GM18907 (cell line): ENCODE results near the gene TOX2.

Source experiments
- ATAC-seq: cut with Tn5 transposase; IDR thresholded peaks from one replicate; pipeline ENCODE4 v1.9.1; 2021; ENCODE audit warnings: mild to moderate bottlenecking, moderate library complexity; ENCODE audit not compliant: unreplicated experiment

TOX2 gene

DNA sequence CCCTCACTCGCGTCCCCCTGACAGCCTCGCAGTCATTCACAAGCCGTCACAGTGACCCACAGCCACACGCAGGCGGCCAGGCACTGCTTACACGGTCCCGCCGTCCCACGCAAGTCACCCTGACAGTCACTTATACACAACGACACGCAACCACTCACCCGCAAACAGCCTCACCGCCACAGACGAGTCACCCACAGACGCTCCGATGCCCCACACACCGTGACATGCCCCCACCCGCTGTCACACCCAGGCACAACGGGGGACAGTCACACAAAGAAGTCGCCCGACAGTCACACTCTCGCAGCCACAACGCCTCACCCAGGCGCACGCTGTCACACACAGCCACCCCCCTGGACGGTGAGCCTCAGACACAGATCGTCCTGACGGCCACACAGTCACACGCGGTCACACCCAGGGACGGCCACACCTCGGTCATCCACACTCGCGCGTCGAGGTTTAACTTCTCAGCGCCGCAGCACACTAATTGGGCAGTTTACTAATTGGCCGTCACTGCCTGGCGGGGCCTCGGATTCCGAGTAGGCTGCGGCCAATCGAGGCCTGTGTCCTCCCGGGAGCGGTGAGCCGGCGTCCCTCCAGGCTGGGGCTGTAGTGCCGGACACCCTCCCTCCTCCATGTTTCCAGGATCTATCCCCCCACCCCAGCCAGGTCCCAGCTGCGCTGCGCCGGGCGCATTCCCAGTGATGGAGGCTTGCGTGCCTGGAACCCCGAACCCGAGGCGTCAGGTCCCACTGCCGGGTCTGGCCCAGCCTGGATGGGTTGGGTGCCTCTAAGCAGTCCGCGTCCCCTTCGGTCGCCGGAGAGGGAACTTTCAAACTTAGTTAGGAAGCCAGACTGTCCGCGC lies 790 bp downstream of the TOX2 start:
- peak; percentile 9 for ATAC-seq

DNA sequence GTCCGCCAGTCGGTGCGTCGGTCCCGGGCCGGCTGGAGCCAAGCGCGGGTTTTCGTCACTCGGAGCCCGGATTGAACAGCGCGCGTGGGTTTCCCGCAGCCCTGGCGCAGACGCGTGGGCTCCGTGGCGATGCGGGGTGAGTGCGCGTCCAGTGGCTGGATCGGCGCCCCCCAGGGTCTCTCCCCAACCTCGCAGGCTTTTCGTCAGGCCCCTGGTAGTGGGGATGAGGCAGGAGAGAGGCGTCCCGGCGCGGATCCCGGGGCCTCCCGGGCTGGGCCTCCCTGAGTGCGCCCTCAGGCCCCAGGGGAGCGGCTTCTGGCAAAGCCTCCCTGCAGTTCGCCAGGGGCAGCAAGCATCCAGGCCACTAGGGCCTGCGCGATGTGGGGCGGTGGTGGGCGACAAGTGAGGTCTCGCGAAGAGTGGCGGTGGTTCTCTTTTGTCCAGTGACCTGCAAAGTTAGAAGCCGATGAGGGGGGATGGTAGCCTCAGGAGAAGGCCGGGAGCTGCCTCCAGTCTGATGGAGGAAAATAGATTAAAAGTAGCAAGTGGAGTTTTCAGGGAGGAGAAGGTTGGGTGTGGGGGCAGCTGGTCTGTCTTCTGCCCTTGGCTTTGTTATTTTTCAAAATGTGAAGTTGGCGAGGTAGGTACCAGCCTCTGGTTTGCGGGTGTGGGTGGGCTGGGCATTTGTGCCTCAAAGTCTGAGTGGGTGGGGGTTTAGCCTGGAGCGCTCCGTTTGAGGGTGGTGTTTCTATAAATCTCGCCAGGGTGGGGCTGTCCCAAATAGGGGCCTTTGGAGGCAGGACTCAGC lies 1.6 kb downstream of the TOX2 start:
- no peak for ATAC-seq

DNA sequence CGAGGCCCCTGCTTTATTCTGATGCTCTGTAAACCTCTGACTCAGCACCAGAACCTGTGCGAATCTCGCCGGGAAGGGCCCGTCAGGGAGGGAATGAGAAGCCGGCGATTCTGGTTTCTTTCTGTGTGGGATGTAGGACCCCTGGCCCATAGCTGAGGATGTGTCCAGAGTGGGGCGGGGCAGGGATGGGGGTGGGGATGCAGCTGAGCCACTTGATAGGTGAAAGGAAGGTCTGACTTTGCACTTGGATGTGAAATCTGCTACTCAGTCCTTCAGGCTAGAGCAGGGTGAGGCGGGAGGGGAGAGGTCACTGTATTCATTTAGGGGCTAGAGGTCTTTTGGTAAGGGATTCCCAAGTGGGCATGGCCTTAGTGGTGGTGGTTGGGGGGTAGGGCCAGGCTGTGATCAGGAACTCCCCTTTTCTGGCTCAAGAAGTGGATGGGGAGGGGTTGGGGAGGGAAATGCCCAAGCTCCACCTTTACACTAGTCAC lies 2.3 kb downstream of the TOX2 start:
- no peak for ATAC-seq

DNA sequence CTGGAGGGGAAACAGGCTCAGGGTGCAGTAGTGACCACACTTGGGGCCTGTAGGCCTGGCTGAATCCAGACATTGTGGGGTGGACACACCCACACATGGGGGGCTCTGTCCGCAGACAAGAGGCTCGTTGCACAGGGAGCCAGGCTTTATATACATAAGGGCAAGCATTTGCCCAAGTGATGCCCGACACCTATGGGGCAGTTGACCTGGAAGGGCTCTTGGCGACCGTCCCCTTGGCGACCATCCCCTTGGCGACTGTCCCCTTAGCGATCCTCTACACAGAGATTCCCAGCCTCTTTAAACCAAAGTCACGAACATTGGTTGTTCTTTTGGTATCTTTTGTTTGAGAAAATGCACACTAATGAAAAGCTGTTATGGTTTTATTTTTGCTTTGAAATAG lies 2.7 kb downstream of the TOX2 start:
- ATAC-seq = no peak

DNA sequence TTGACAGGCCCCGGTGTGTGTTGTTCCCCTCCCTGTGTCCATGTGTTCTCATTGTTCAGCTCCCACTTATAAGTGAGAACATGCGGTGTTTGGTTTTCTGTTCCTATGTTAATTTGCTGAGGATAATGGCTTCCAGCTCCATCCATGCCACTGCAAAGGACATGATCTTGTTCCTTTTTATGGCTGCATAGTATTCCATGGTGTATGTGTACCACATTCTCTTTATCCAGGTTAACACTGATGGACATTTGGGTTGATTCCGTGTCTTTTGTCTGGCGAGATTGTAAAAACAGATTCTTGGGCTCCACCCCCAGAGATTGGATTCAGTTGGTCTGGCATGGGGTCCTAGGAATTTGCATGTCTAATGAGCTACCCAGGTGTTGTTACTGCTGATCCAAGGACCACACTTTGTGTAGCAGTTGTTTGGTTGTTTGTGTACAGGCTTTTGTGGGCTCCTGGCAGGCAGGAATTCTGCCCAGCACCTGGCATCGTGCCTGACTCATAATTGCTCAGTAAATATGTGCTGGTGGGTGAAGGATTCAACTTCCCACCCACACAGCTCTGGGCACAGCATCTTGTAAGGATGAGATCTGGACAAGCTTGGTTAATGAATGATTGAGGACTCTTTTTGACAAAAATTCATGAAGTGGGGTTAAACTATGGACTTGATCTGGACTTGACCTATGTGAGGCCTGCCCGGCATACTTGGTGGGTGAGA lies 5.2 kb downstream of the TOX2 start:
- ATAC-seq = no peak

DNA sequence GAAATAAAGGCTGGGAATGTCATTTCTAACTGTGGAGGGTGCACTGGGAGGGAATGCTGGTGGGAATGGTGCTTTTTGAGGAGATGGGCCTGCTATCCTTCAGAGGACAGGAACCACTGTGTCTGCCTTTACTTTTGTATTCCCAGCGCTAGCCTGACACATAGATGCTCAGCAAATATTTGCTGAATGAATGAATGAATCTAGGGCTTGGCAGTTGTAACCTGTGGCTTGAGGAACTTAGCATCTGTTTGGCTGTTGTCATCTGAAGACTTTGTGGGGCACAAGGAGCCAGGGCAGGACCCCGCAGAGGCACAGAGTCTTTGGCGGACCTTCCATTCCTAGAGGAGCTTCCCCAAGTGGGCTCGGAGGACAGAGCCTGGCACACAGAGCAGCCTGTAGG lies 6.1 kb downstream of the TOX2 start:
- ATAC-seq = no peak

DNA sequence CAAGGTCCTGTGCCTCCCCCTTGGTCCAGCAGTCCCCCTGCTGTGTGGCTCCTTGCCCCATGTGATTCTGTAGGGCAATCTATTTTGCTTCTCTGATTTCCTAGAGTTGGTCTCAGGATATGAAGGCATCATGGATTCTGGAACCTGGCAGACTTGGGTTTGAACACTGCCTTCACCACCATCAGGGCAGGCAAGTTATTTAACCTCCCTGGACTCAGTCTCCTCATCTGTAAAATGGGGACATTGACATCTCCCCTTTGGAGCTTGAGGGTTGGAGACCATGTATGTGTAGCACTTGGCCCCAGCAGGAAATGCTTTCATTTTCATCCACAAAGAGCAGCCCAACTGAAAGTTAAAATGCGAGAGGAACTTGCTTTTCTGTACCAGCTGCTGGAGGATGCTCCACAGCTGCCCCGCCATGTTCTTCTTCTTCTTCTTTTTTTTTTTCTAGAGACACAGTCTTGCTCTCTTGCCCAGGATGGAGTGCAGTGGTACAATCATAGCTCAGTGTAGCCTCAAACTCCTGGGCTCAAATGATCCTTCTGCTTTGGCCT lies 6.7 kb downstream of the TOX2 start:
- ATAC-seq = no peak

DNA sequence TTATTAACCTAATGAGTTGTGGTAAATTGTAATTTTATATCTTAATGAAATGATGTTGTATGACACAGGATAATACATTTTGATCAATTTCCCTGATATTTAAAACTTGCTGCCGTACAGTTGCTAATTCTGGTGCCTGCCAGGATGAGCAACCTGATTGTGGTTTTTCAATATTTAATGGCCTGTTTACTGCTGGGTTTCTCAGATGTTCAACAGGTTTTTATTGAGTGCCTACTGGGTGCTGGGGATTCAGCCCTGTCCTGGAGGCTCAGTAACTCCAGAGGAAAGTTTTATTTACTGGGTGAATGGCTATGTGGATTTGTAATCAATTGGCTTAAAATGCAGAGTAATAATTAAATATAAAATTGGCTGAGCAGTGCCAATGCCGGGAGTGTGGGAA lies 8.0 kb downstream of the TOX2 start:
- no peak for ATAC-seq

DNA sequence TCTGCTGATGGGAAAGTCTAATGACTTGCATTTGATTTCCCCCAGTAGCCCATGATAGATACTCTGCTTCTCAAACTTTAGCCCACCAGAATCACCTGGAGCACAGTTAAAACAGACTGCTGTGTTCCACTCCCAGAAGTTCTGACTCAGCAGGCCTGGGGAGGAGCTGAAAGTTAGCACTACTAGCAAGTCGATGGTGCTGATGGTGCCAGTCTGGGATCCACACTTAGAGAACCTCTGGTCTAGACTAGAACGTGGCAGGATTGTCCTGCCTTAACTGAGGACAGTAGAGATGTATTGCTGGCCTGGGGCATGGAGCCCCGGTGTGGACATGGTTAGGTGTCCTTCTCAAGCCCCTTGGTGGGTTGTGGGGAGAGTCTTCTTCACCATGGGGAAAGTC lies 8.7 kb downstream of the TOX2 start:
- no peak for ATAC-seq

DNA sequence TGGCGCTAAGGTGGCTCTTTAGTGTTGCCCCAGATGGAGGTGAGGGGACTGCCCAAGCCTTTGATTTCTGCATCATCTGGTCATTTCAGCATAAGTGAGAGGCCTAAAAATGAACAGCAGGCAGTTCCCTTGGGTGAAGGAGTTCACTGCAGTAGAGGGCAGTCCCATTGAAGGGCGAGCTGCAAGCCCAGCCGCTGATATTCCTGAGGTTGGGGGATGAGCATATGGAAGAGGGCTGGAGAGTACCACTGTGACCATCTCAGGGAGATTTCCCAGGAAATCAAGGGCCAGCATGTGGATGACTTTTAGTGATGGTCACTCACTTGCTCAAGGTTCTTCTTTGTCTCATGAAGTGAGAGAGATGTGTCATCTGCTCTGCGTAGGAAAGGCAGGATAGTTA lies 9.3 kb downstream of the TOX2 start:
- ATAC-seq = no peak

DNA sequence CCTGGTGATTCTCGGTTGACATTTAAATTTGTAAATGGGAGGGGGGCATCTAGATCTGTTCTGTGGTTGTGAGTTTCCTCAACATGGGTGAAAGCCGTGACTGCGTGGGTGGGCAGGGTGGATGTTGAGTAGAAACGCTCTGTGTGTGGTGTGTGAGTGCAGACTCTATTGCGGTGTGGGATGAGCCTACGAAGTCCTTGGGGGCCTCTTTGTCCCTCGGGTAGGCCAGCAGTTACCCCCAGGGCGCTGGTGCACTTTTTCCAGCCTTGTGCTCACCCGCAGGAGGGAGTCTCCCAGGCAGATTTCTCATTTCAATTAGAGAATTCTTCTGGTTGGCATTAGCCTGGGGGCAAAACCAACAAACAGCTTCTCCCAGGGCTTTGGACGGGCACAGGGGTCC lies 10.6 kb downstream of the TOX2 start:
- ATAC-seq = no peak

DNA sequence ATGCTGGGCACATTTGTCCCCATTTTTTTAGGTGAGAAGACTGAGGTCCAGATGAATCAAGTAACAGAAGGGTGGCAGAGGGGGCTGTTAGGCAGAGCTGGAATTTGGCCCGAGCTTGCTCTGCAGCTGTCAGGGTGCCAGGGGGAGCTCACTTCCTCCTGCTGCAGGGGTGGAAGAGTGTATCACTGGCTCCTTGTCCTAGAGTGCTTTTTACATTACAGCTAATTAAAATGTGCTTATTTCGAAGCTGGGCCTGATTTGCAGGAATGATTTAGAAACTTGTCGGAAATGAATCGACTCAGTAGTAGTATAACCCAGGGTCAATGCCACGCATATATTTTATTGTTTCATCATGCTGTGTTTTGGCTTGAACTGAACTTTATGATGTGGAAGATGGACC lies 11.1 kb downstream of the TOX2 start:
- no peak for ATAC-seq

DNA sequence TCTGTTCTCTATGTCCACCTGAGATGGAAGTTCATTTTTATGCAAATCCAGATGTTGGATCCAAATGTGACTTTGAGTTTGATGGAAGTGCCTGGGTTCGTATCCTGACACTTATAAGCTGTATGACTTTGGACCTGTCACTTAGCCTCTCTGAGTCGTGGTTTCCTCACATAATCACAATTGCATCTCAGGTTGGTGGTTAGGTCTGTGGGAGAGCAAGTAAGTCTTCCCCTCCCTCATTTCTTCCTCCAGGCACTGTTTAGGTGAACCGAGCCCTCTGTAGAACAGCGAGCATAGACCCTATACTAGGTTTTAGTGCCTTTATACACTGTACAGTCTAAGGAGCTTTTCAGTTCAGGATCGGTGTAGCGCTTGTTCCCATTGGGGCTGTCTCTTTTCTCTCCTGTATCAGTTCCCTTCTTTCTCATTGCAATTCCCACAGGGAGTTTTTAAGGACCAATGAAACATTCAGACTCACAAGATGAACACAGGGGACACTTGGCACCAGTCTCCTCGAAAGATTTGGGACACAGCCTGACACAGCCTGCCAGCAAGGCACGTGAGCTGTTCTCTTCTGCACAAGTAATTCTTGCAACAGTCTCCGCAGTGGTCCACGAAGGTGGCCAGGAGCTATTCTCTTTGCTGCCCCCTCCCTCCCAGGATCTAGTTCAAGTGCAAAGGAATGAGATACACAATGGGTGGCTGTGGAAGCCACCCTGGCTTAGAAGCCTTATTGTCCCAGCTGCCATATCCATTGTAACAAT lies 11.8 kb downstream of the TOX2 start:
- no peak for ATAC-seq

DNA sequence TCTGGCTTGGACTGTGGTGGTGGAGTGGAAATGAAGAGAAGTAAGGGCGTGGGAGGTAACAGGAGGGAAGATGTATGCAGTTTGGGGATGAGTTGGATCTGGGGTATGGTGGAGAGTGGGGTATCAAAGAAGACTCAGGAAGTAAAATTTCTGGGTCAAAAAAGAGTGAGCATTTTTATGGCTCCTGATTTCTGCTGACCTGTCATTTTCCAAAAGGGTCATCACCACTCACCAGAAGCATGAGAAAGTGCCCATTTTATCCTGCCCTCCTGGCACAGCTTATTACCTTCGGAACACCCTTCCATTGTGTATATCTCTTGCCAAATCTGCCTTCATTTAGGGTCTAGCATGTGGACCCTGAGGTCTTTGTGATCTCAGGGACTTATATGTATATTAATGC lies 17.3 kb downstream of the TOX2 start:
- ATAC-seq = no peak

DNA sequence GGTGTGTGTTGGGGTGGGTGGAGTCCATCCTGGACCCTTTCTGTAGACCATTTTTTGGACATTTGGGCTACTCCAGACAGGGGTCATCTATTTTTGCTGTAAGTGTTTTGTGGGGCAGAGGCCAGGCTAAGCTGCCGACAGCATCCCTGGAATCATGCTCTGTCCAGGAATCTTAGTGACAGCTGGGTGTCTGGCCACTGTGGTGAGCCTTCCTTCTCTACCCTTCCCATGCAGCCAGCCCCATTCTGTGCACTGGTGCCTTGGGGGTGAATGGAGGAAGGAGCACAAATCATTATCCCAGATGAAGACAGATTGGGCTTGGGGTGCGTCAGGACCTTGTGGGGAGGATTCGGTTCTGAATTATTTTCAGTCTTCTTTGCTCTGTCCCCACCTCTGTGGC lies 20.2 kb downstream of the TOX2 start:
- ATAC-seq = no peak

DNA sequence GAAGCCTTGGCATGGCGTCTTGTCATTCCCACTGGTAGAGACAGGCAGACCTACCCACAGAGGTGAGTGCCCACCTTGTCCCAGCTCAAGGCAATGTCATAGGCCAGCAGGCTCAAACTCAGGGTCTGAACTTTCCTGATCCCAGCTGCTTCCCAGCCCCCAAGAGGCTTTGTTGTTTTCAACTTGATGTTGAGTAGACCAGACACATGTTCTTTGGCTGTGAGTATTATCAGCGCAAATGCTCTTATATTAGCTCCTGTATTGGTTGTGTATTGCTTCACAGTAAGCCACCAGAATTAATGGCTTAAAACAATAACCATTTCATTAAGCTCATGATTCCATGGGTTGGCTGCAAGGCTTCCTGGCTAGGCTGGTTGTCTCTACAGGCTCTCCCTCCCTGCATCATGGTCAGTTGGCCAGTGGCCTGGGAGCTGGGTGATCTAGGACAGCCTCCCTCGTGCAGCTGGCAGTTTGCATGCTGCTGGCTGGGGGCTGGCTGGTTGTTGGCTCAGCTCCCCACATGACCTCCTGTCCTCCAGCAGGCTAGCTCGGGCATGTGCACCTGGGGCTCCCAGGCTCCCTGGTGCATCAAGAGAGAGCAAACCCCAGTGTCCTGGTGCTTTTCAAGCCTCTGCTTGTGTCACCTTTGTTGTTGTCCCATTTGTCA lies 21.6 kb downstream of the TOX2 start:
- no peak for ATAC-seq

DNA sequence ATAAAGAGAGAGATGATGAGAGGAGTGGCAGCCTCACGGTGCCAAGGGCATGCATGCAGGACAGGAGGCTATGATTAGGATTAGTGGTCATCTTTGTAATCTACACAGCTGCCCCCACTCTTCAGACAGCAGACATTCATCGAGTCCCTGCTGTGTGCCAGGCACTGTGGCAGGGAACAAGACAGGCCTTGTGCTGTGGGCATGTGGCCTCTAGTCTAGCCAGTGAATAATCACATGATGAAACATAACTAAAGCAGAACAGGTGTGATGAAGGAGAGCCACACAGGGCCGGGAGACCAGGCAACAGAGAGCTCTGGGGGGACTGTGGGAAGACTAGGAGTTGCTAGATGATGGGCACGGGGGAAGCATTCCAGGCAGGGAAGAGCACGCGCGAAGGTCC lies 22.2 kb downstream of the TOX2 start:
- no peak for ATAC-seq

DNA sequence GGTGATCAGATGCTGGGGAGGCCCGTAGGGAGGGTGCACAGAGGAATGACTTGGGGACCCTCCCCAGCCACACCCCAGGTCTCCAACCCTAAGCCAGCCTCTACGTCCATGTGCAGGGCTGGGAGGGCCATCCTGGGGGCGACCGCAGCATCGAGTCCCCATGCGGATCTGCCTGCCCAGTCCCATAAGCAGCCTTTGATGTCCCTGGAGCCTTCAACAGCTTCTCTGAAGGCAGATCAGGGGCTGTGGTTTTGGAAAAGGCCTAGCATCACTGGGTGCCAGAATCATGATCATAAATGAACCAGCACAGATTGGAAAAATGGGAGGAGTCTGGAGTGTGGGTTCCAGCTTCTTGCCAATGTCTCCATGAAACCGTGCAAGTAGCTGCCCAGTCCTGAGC lies 22.9 kb downstream of the TOX2 start:
- ATAC-seq = no peak

DNA sequence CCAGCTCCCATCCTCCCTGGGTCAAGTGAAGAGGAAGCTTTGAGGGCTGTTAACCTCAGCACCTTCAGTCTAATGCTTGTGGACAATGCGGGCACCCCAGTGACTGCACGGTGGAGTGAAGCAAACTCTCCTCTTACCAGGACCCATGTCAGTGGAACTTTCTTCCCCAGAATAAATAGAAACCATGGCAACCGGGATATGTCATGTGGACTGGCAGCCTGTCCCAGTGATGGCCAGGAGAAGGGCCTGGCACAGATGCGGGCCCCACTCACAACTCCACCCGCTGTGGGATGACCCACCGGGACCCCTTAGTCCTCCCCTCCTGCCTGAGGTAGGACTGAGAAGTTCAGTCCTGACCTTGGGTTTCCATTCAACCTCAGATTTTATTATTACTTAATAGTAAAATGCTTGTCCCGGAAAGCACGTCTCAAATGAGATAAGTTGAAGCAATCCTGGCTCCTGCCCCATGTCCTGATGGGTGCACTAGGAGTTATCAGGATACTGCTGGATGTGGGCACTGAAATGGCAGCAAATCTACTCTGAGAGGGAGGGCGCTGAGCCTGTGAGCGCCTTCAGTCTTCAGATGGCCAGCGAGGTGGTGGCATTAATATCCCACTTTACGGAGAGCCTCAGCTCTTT lies 23.5 kb downstream of the TOX2 start:
- ATAC-seq = no peak
